Colonic mucosa (tissue), 4 donors: ENCODE results near the gene TSPAN2. TPM values are rescaled to one million over a fixed set of nuclear protein-coding genes. Genes with fewer than 3 reads are reported as not detected.

Experiments
- DNase-seq: peaks from one replicate; pipeline ENCODE4 v3.0.0-alpha.2; 2020
- H3K27ac ChIP-seq: fragments of 200-600 bp; one replicate; pipeline ENCODE4 v1.8.0; 2021
- H3K27me3 ChIP-seq: fragments of 200-600 bp; one replicate; pipeline ENCODE4 v1.8.0; 2021
- H3K36me3 ChIP-seq: fragments of 200-600 bp; one replicate; pipeline ENCODE4 v1.8.0; 2021
- H3K4me1 ChIP-seq: fragments of 200-600 bp; one replicate; pipeline ENCODE4 v1.8.0; 2021; ENCODE audit warnings: mild to moderate bottlenecking
- H3K4me3 ChIP-seq: fragments of 200-600 bp; one replicate; pipeline ENCODE4 v1.8.0; 2021
- H3K9ac ChIP-seq, 2 donors: one replicate each; pipeline ENCODE4 v1.7.0; 2013; ENCODE audit warnings: control low read depth in 2 of 2, low read depth in 2 of 2, low read length in 2 of 2
- H3K9me3 ChIP-seq: fragments of 200-600 bp; one replicate; pipeline ENCODE4 v1.8.0; 2021
- intact Hi-C: fragments of 100-400 bp; cut with DNase I; formaldehyde crosslinking; loops from one replicate; pipeline ENCODE4 v1.14.1; 2022
- total RNA-seq, 2 donors: library from RNA; stranded (reverse); fragmentation: NEBNext Ultra II Directional in 1 of 2; extraction: Animal tissue kit (Norgen Biotek cat#: 25700) in 1 of 2; gene quantifications; one replicate each; pipeline ENCODE4 v1.2.1, GENCODE V29; 2021
- TF ChIP-seq, protein P1 (sequence below): fragments of 200-600 bp; IDR thresholded peaks from one replicate; pipeline ENCODE4 v1.8.0; 2022; ENCODE audit warnings: antibody characterized with exemption, mild to moderate bottlenecking
- donor health status: healthy.
- donor health status: DM: no; HTN: no; CAD: no.
- donor health status: DM: no; HTN: no; CAD: no.

TSPAN2 gene
- total RNA-seq, 2 donors from 2014 or later: 2.1 to 14.6 TPM

DNA sequence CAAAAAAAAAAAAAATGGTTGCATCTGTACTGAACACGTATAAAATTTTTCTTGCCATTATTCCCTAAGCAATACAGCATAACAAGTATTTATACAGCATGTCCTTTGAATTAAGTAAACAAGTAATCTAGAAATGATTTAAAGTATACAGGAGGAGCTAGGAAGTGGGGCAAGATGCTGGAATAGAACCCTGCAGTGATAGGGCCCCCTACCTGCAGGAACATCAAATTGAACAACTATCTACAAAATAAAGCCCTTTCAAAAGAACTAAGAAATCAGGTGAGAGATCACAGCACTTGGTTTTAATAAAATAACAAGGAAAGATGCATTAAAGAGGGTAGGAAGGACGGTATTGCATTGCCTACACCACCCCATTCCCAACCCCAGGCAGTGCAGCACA is 48.8 kb downstream of the TSPAN2 start:
- no peaks in the 10 kb centered on the region for H3K4me1 ChIP-seq
- DNase-seq: no peak
- H3K27ac ChIP-seq: no peak overlapping the region
- intact Hi-C loops: loop anchor here (5.0 kb wide), 1 partner anchor 58 kb away; no protein-coding TSS in a partner anchor
- TF ChIP-seq, protein P1, sequence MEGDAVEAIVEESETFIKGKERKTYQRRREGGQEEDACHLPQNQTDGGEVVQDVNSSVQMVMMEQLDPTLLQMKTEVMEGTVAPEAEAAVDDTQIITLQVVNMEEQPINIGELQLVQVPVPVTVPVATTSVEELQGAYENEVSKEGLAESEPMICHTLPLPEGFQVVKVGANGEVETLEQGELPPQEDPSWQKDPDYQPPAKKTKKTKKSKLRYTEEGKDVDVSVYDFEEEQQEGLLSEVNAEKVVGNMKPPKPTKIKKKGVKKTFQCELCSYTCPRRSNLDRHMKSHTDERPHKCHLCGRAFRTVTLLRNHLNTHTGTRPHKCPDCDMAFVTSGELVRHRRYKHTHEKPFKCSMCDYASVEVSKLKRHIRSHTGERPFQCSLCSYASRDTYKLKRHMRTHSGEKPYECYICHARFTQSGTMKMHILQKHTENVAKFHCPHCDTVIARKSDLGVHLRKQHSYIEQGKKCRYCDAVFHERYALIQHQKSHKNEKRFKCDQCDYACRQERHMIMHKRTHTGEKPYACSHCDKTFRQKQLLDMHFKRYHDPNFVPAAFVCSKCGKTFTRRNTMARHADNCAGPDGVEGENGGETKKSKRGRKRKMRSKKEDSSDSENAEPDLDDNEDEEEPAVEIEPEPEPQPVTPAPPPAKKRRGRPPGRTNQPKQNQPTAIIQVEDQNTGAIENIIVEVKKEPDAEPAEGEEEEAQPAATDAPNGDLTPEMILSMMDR: no peak
- H3K9me3 ChIP-seq: no peaks in the 10 kb centered on the region
- no peak overlapping the region for H3K9ac ChIP-seq
- H3K27me3 ChIP-seq: no peaks in the 10 kb centered on the region
- H3K4me3 ChIP-seq: no peak overlapping the region
- no peaks in the 10 kb centered on the region for H3K36me3 ChIP-seq

DNA sequence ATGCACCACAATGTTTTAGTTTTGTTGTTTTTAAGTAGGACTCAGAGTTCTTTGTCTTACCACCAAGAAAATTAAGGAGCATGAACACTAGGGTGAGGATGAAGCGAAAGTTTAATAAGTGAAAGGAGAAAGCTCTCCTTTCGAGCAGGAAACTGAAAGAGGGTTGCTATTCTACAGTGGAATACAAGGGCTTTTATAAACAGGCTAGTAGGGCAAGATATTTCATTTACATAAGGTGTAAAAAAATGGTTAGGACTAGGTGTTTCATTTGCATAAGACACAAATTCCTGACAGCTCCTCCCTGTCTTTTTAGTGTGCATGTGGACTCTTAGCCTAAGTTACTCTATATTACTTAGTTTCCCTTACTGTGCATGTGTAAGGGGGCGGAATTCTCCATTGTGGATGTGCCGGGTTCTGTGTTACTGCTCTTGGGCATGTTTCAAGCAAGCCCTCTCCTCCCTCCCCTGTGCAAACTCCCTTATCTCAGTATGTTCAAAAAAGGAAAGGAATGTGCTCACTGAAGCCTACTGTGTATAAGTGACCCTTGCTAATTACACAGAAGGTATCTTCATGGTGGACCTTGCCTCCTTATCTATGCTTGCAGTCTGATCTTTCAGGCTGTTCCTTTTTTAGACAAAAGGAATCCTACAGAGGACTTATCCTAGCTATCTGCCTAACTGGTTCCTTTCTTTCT is 52.3 kb downstream of the TSPAN2 start:
- Histone ChIP-seq H3K36me3 (no peaks in the 10 kb centered on the region), H3K27me3 (no peaks in the 10 kb centered on the region), H3K4me3 (no peak overlapping the region), H3K9ac (no peak overlapping the region), H3K9me3 (no peaks in the 10 kb centered on the region), H3K27ac (no peak overlapping the region), H3K4me1 (no peaks in the 10 kb centered on the region)
- no peak for DNase-seq
- TF ChIP-seq, protein P1: no peak
- intact Hi-C loops: no loop called here

DNA sequence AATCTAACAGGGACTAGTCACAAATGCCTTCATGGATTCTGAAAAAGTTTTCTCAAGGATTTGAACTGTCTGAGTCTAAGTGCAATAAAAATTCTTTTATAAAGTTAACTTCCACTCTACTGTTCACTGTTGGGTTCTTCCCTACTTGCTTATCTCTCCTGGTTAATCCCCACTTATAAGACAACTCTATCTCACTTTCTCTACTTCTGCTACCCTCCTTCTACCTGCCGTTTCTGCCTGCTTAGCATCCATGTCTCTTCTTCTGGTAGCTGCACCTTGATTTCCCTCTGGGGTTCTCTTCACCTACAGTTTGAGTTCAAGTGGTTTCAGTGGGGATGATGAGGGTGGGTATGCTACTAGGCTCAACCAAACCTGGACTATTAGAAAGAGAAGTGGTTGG is 53.7 kb downstream of the TSPAN2 start:
- no peak for DNase-seq
- Histone ChIP-seq H3K9ac (no peak overlapping the region), H3K4me1 (no peaks in the 10 kb centered on the region), H3K27ac (no peak overlapping the region), H3K4me3 (no peak overlapping the region), H3K9me3 (no peaks in the 10 kb centered on the region), H3K27me3 (no peaks in the 10 kb centered on the region), H3K36me3 (no peaks in the 10 kb centered on the region)
- intact Hi-C loops: no loop called here
- TF ChIP-seq, protein P1: no peak

DNA sequence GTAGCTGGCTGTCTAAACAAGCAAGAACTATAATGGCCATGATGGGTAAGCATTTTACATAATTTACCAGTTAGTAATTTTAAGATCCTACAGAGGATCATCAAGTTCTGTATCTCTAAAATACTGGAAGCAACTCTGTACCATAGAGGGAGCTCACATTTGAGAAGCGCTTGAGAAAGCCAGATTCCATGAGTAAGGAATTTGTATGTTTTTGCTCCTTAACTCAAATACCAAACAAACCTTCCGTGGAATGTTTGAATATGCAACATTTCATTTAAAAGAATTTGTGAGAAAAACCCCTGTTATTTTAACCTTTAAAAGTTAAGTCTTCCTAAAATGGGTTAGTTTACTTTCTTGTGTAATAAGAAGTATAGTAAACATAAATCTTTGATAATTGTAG is 57.7 kb downstream of the TSPAN2 start:
- Histone ChIP-seq H3K4me3 (no peak overlapping the region), H3K27me3 (no peaks in the 10 kb centered on the region), H3K9ac (no peak overlapping the region), H3K36me3 (no peaks in the 10 kb centered on the region), H3K27ac (no peak overlapping the region), H3K9me3 (no peaks in the 10 kb centered on the region), H3K4me1 (no peaks in the 10 kb centered on the region)
- TF ChIP-seq, protein P1: no peak
- DNase-seq: no peak
- intact Hi-C loops: no loop called here

DNA sequence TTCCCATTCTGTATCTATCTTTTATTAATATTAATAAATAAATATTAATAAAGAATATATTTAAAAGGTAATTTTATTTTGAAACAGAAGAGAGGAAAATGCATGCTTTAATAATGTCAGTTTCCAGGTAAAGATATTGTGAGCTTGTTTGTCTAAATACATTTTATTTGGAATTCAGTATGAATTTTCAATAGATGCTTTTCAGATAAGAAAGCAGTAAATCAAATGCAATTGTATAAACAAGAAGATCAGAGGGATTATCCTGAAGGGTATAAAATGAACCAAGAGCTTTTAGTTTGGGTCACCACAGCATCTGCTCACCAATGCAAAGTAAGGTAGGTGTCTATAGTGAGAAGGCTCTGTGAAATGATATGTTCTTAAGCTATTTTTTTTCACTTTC is 59.8 kb downstream of the TSPAN2 start, which contains the start of gene TSHB:
TSHB (plus strand) TSS at position 301 of the 400 bp plus-strand sequence. CDS start 3,537 bp downstream, outside the sequence.
- H3K9ac ChIP-seq: no peak within 1 kb of the TSS
- H3K27me3 ChIP-seq: no peaks in the 10 kb centered on the region
- DNase-seq: no peak
- TF ChIP-seq, protein P1: no peak
- H3K9me3 ChIP-seq: no peaks in the 10 kb centered on the region
- no peaks in the 10 kb centered on the region for H3K36me3 ChIP-seq
- no peaks in the 10 kb centered on the region for H3K4me1 ChIP-seq
- intact Hi-C loops: no loop called here
- H3K4me3 ChIP-seq: no peak within 1 kb of the TSS
- H3K27ac ChIP-seq: no peak within 1 kb of the TSS
